Measurements from ENCODE around the gene ELOVL6.
"Not testable (repeated sequence)": the region's sequence is repeated elsewhere in the genome, so short reads cannot be mapped to it uniquely, and the experiment has no call there.

ELOVL6 gene

DNA sequence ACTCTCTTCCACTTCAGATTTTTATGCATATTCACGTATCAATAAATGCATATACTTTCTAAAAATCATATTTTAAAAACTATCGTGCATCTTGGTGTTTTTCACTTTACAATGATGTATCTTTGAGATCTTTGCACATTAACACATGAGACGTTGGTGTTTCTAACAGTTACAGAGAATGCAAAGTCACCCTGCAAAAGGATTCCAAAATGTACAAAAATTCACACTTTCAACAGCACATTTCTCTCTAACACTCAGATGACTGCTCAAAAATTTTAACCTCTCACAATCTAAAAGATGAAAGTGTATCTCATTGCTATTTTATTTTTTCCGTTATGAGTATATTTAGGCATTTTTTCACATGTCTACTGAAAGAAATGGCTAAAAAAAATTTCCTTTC, 38.9 kb downstream of the ELOVL6 start:
- DNase-seq, result no peak

DNA sequence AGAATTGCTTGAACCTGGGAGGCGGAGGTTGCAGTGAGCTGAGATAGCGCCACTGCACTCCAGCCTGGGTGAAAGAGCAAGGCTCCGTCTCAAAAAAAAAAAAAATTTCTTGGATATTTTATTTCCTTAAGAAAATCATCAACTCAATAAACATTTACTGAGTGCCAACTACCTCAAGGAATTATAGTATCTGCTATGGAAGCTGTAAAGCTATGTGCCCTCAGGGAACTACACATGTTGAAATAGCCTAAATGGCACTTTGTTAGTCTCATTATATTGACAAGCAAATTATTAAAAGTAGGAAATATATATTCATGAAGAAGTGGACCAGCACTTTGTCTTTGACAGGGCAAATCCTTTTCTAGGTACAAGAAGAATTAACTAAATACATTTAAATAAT, 40.8 kb downstream of the ELOVL6 start:
- no peak for DNase-seq

DNA sequence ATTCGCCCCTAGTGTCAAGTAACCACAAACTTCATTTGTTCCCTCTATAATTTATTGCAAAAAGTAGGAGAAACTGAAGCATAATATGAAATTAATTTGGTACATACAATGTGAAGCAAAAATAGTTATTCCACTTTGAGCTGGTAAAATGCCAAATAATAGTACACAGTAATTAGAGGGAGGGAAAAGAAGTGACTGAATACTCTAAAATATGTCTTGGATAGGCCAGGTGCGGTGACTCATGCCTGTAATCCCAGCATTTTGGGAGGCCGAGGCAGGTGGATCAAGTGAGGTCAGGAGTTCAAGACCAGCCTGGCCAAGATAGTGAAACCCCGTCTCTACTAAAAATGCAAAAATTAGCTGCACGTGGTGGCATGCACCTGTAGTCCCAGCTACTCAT, 41.2 kb downstream of the ELOVL6 start:
- not testable (repeated sequence) for DNase-seq

DNA sequence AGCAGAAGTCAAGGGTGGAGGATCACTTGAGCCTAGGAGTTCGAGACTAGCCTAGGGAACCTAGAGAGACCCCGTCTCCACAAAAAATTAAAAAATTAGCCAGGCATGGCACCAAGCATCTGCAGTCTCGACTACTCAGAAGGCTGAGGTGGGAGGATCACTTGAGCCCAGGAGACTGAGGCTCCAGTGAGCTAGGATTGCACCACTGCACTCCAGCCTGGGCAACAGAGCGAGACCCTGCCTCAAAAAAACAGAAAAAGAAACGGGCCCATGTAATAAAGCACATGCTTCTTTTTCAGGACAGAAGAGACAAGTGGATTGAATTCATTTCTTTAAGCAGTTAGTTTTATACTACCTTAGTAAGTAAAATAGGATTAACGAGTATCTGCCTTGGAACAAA, 42.0 kb downstream of the ELOVL6 start:
- no peak for DNase-seq

DNA sequence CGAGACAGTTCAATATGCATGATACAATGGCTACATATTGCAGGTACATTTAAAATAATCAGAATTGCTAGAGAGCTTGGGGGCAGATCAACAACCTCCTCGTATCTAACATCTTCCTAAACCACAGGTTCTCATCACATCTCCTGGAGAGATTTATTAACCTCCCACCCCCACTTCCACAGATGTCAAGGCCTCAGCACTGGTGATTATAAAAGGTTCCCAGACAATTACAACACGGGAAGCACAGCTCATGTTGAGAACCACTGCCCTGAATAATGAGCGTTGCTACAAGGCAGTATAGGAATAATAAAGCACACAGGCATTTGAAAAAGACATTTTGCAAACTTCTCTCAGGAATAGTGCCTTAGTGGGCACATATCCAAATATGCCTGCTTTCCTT, 42.8 kb downstream of the ELOVL6 start:
- DNase-seq, result no peak

DNA sequence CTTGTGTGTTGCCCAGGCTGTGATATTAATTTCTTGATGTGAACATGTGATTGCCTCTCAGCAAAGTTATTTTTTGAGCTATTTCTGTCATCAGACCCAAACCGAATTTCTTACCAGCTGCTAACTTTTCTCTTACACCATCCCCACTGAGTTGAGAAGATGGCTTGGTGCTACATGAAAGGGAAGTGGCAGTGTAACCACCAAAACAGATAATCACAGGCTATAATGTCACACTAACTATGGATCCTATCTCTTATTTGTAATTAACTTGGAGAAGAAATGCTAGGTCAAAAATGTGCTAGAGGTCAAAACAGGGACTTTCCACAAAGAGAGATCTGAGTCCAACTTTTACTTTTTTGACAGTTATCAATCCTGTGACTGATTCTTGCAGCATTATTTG, 43.8 kb downstream of the ELOVL6 start:
- DNase-seq, result no peak

DNA sequence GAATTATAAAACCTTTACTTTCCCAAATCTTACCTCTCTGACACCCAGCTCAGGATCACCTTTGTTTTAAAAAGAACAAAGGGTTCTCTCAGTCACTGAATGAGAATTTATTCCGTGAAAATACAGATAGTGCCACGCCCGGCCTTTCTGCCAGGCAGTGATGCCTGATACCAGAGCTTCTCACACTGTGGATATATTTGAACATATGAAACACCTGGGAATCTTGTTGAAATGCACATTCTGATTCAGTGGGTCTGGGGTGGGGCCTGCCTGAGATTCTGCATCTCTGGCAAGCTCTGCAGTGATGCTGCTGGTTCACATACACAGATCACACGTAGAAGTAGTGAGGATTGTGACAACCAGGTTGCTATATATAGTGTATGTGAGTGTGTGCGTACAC, 46.0 kb downstream of the ELOVL6 start:
- DNase-seq, result no peak

DNA sequence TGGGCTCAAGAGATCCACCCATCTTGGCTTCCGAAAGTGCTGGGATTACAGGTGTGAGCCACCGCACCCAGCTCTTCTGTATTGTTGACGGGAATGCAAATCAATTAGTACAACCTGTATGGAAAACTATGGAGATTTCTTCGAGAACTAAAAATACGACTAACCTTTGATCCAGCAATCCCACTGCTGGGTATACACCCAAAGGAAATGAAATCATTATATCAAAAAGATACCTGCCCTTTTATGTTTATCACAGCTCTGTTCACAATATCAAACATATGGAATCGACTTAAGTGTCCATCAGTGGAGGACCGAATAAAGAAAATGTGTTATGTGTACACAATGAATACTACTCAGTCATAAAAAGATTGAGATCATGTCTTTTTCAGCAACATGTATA, 49.3 kb downstream of the ELOVL6 start:
- DNase-seq, result no peak

DNA sequence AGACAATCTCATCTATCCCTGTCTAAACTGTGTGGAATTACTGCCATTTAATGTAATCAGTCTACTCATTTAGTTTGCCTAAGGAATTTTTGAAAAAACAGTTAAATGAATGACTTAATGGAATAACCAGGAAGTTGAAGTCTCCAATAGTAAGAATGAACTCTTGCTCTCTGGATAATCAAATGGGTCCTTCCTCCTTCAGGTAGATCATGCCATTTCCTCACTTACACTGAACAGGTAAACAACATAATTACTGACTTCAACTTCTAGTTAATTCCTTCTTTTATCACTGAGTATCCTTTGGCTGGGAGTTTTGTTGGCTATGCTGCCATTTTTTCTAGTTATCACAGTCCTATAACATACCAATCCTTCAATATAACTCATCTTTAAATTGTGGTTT, 56.0 kb downstream of the ELOVL6 start:
- no peak for DNase-seq

DNA sequence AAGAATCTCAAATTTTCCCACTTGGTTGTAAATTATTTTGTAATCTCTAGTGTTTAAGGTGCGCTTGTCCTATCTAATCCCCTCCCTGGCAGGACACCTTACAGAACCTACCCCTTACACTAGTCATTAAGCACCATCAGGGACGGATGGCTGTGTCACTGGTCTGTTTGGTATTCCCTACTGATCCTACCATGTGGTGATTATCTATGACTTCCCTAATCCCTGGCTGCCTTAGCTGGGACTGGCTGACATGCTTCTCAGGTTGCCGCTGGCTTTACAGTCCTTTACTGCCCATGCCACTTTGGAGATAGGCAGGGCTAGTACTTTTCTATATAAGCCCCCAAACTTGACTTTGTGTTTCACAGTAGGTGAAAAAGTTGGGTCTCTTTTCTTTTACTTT, 58.6 kb downstream of the ELOVL6 start:
- DNase-seq, result no peak

DNA sequence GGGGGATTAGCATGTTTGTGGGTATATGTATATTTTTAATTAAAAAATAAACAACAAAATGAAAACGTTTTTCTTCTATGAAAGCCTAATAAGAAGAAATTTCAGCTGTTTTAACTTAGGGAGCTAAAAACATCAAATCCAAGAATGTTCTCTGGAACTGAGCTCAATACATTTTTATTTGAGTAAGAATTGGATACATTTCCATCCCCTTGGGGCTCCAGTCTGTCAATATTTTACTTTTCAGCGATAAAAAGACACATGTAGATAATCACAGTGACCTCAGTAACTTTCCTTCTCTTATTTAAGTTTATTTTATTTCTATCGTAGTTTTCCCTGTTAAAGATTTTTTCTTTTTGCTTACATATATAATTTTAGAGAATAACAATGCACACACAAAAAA, 59.3 kb downstream of the ELOVL6 start:
- DNase-seq, result no peak

DNA sequence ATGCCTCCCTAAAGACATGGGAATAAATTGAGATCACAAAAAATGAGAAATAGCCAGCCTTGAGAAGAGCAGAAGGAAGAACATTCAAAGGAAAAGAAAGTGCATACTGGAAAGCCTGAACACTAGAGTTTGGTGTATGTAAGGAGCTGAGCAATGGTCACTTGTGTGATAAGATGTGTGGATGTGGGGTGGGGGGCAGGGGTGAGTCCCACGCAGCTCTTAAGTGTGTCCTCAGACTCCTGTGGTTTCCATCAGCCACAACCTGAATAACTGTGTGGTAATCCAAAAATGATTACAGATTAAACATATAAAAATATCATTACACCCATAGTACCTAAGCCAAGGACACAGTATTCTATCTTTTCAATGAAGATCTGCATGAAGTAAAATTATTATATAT, 59.9 kb downstream of the ELOVL6 start:
- DNase-seq, result no peak

DNA sequence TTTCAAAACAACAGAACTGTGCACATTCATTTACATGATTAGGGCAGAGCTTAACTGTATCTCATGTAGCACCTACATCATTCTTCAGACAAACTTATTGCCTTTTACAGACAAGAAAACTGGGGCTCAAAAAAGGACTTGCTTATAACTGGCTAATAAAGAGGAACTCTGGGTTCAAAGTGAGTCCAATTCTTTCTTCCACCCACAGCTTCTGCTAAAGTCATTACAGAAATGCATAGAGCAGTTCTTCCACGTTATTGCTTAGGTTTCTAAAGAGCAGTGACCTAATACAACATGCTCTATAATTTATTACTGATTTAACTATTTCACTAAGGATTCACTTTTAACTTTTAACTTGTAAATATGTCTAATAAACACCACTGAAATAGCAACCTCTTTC, 60.6 kb downstream of the ELOVL6 start:
- DNase-seq, result no peak

DNA sequence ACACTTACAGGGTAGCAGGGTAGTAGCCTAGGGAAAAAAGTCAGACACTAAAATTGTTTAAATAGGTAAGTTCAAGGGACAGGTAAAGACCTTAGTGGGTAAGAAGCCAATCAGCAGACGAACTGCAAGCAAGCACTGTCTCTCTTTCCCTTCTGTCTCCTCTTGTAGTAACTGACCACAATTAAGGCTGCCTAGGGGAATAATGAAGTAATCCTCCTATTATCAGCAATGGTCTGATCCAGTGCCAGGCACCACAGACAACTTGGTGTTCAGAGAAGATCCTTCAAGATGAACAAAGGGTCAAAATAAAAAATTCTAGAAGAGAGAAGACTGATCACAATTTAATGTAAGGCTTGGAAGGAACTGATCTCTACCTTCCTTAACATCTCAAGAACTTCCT, 62.9 kb downstream of the ELOVL6 start:
- DNase-seq, result no peak

DNA sequence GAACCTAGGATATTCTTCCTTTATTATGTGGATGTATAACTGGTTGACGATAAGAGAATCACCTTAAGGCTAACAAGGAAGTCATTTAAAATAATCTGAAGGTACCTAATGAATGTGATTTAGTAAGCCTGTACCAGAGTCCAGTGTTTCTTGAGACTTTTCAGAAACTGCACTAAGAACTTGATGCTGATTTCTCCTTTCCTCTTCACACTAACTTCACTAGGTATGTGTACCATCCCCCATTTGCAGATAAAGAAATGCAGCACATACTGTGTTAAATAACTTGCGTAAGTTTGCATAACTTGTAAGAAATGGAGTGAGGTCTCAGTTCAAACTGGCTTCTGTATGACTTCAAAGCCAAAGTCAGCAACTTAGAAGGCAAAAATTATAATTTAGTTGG, 63.3 kb downstream of the ELOVL6 start:
- DNase-seq, result no peak

DNA sequence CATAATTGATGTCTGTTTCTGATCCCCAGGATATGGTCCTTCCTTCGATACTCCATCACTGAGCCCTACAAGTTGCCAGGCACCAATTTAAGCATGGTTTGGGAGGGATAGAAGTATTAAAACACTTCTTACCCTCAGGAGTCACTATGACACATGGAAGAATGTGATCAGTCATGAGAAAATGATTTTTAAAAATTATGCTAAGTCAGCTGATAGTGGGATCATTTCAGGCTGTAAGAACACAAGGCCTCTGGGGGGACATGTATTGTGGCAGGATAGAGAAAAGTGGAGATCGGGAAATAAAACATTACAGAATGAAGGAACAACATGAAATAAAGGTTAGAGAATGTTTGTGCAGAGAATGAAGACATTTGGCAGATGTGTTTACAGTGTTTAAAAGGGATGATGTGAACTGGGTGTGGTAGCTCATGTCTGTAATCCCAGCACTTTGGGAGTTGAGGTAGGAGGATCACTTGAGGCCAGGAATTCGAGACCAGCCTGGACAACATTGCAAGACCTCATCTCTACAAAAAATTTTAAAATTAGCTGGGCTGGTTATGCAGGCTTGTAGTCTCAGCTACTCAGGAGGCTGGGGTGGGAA, 64.0 kb downstream of the ELOVL6 start:
- no peak for DNase-seq

DNA sequence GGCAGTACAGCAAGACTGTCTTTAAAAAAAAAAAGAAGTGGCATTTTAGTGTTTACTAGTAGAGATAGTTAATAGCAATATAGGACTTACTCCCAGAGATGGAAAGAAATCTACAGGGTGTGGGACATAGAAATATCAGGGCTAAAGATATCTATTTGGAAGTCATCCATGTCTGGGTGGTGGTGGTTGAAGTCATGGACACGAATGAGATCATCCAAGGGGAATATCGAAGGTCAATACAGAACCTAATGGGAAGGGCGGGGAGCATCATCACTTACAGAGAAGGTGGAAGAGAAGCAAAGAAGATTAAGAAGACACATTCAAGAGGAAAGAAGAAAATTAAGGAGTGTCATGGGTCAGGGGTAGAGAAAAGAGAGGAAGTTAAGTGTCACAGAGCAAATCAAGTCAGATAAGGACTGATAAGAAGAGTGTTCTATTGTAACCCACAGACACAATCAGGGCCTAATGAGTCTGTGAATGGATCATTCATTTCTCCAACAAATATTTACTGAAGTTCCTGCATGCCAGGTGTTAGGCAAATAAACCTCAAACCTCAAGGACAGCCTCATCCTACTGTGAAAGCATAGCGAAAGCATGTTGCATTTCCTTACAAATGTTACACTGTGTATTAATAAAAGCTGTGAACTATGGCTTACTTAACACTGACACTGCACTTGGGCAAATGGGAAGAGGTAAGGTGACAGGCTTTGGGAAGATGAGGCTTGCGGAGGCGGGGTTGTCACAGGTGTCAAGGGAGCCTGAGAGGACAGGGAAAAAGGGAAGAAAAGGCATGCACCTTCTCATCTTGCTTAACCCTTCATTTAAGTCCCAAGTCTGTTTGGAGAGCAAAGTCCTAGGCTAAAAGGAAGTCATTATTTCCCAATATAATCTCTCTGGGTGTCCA, 65.3 kb downstream of the ELOVL6 start:
- no peak for DNase-seq

DNA sequence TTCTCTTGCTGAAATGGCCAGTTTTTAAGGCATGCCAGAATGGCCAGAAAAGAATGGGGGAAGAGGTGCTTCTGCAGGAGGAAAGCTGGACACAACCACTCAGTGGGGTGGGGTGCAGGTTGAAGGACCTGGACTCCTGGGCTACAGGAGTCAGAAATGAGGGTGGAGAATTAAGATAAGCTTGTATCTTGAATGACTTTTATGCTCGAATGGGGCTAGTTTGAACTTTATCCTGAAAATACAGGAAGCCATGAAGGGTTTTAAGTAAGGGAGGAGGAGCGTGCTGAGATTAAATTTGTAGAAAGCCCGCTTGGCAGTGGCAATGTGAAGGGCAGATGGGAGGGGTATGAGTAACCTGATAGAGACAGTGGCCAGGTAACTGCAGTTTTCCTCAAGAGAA, 66.5 kb downstream of the ELOVL6 start:
- no peak for DNase-seq

DNA sequence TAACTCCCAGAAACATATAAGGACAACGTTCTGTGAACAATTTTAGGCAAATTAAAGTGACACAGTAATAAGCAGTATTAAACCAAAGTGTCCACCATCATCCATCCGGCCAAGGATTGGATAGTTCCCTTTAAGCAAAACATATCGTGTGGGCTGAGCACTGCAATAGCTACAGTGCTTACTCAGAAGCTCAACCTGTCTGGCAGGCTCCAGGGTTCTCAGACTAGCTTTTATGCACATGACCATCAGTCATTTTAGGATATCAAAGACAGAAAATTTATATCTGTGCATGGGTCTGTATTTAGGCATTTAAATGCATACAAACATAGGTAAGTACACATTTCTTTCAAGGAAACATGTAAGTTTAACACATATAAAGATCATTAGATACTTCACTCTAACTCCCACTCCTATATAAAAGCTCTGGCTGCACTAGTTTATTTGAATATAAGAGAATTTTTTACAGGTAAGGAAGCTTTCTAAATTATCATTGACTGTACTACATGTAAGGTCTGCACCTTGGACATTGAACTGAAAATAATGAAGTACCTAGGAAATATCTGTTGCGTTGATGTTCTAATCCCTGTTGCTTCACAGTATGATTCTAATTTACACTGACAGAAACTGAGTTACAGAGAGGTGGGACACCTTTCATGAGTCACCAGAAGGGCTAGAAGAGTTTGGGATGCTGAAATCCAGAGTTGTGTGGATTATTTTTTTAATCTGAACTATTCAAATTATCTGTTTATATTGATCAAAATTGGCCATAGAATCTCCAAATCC, 67.6 kb downstream of the ELOVL6 start:
- no peak for DNase-seq

DNA sequence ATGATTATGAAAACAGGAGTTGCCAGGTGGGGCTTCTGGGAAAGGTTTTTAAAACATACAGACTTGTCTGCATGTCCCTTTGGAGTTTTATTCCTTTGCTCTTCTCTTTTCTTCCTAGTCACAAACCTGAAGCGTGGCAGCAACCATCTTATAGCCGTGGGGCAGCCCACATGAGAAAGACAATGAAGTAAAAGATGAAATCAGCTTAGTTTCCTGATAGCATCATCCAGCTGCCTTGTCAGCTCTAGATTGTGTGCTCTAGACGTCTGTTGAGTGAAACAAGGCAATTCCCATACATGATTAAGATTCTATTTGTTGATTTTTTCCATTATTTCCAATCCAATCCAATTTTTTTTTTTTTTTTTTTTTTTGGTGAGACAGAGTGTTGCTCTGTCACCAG, 68.9 kb downstream of the ELOVL6 start:
- no peak for DNase-seq

DNA sequence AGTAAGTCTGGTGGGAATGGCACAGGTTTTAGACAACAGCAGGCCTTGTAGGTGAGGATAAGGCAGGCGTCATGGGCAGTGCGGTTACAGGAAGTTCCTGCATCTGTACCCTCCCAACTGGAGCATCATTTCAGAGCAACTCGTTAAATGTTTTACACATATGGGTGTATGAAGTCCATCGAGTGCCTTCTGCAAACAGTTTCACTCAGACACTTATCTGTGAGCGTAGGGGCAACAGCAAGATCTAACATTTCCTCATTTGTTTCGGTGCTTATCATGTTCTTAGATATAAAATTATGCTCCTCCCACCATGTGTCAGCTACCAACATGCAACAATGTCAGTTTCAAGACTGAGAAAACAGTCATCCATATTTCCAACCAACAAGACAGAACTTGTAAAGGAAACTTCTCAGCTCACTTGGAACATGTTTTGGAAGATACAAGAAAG, 69.9 kb downstream of the ELOVL6 start:
- no peak for DNase-seq

DNA sequence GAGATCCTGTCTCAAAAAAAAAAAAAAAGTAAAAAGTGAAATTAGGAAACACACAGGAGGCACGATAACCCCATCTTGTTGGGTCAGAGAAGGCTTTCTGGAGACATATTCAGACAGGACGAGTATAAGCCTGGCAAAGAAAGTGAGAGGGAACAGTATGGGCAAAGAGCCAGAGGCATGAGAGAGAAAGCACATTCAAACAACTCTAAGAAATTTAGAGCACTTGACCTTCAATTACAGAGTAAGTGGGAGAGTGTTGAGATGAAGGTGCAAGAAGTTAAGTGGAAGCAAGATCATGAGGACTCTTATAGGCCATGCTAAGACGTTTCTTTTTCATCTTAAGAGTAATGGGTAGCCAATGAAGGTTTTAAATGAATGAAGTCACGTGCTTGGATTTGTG, 70.4 kb downstream of the ELOVL6 start:
- no peak for DNase-seq

DNA sequence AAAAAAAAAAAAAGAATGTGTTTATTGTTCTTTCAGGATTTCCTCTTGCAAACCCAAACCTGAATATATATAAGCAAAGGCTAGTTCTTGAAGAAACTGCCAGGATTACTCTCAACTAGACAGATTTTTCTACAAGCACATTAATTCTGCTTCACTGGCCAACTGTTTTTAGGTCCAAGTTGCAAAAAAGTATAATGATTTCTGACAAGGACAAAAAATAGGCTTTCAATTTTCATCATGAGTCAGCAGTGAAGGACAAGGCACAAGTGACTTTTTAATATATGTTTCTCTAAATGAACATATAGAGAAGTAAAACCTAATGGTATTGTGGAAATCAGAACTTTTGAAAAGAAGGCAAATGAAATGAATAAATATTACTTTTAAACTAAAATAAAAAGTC, 73.7 kb downstream of the ELOVL6 start:
- DNase-seq, result no peak

DNA sequence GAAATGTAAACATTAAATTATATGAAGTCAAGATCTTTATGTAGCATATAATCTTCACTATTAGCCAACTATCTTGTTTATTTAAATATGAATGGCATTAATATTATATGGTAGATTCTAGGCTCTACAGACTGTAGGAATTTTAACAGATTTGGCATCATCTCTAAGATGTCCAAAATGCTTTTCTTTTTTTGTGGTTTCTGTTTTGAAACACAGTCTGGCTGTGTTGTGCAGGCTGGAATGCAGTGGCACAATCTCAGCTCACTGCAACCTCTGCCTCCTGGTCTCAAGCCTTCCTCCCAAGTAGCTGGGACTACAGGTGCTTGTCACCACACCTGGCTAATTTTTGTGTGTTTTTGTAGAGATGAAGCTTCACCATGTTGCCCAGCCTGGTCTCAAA, 76.2 kb downstream of the ELOVL6 start:
- DNase-seq, result no peak
